Testis (tissue), 3 donors: ENCODE measurements around the gene VAV2. TPM values are rescaled to one million over a fixed set of nuclear protein-coding genes. Genes with fewer than 3 reads are reported as not detected.

Experiments used
- DNase-seq: peaks from one replicate; pipeline ENCODE4 v3.0.0-alpha.2; 2019
- H3K27ac ChIP-seq, 2 donors: fragments of 200-600 bp; sonication (generic); one replicate each; pipeline ENCODE4 v1.5.1; 2019
- H3K27me3 ChIP-seq: fragments of 200-600 bp; sonication (generic); one replicate; pipeline ENCODE4 v1.5.1; 2019
- H3K36me3 ChIP-seq: fragments of 200-600 bp; sonication (generic); one replicate; pipeline ENCODE4 v1.5.1; 2017; ENCODE audit warnings: low read depth; ENCODE audit errors: missing control alignments
- H3K4me1 ChIP-seq: fragments of 200-600 bp; sonication (generic); one replicate; pipeline ENCODE4 v1.5.1; 2019
- H3K4me3 ChIP-seq, 2 donors: fragments of 200-600 bp; sonication (generic); one replicate each; pipeline ENCODE4 v1.5.1; 2017 to 2019
- H3K9me3 ChIP-seq: fragments of 200-600 bp; sonication (generic); one replicate; pipeline ENCODE4 v1.5.1; 2017
- CTCF ChIP-seq, 3 experiments: fragments of 450-650 bp in 2 of 3; fragments of 200-600 bp in 1 of 3; sonication (generic) in 1 of 3; IDR thresholded peaks; one replicate each; pipeline ENCODE4 v1.5.1; 2016 to 2019; ENCODE audit warnings: antibody characterized with exemption in 3 of 3, mild to moderate bottlenecking in 2 of 3, moderate library complexity in 1 of 3
- POLR2A ChIP-seq: fragments of 450-650 bp; IDR thresholded peaks from one replicate; pipeline ENCODE4 v1.6.1; 2017; ENCODE audit warnings: antibody characterized with exemption, mild to moderate bottlenecking, moderate library complexity
- WGBS, 2 donors: methylation state at CpG; one replicate each; pipeline ENCODE4 v1.1.5; 2018; 5-methylcytosine and 5-hydroxymethylcytosine counted together
- intact Hi-C: fragments of 100-400 bp; cut with DNase I; formaldehyde crosslinking; loops from one replicate; pipeline ENCODE4 v1.15.1; 2023; ENCODE audit warnings: low total_unique reads
- polyA plus RNA-seq: library from polyadenylated mRNA; stranded (reverse); fragments of 350-450 nt; fragmentation: Illumina TruSeq; extraction: RNeasy Lipid Tissue Mini Kit (QIAGEN cat#74804); gene quantifications from one replicate; pipeline ENCODE4 v1.2.3, GENCODE V29; 2014; ENCODE audit warnings: low read depth, low replicate concordance; ENCODE audit not compliant: insufficient read depth
- total RNA-seq, 2 donors: library from RNA; depleted of rRNA; stranded (reverse); fragments of >200 nt; gene quantifications; one replicate each; pipeline ENCODE4 v1.2.3, GENCODE V29; 2016

Gene VAV2
- total and polyA plus RNA-seq, 3 donors from 2014 or later = 11.0 to 14.1 (median 12.2) TPM

GRCh38 chr9:133895335-133895734 is 96.8 kb downstream of the VAV2 start:
- intact Hi-C loops = no loop called here
- H3K36me3 ChIP-seq = no peaks in the 10 kb centered on the region
- H3K9me3 ChIP-seq = no peaks in the 10 kb centered on the region
- H3K27ac ChIP-seq = no peak overlapping the region
- 87 to 89% methylated on average over 11 of the region's 11 CpGs for WGBS, 2 donors
- TF ChIP-seq POLR2A = no peak
- TF ChIP-seq CTCF (IDR thresholded peaks at IDR 0.05) = no peak
- no peak overlapping the region for H3K4me3 ChIP-seq
- no peaks in the 10 kb centered on the region for H3K4me1 ChIP-seq
- DNase-seq = no peak
- H3K27me3 ChIP-seq = no peaks in the 10 kb centered on the region

GRCh38 chr9:133894377-133895321 is 97.5 kb downstream of the VAV2 start:
- Histone ChIP-seq H3K36me3 (no peaks in the 10 kb centered on the region), H3K4me1 (no peaks in the 10 kb centered on the region), H3K4me3 (no peak overlapping the region), H3K27me3 (no peaks in the 10 kb centered on the region), H3K27ac (no peak overlapping the region), H3K9me3 (no peaks in the 10 kb centered on the region)
- TF ChIP-seq POLR2A = no peak
- no peak for TF ChIP-seq CTCF (IDR thresholded peaks at IDR 0.05)
- 94% methylated on average over 19 to 24 of the region's 24 CpGs for WGBS, 2 donors
- DNase-seq = no peak
- intact Hi-C loops = no loop called here

GRCh38 chr9:133893191-133893994 is 98.7 kb downstream of the VAV2 start:
- Histone ChIP-seq H3K27me3 (no peaks in the 10 kb centered on the region), H3K27ac (no peak overlapping the region), H3K4me3 (no peak overlapping the region), H3K9me3 (no peaks in the 10 kb centered on the region), H3K36me3 (no peaks in the 10 kb centered on the region), H3K4me1 (no peaks in the 10 kb centered on the region)
- no peak for DNase-seq
- intact Hi-C loops = no loop called here
- TF ChIP-seq CTCF (IDR thresholded peaks at IDR 0.05) (no peak), POLR2A (no peak)
- WGBS, 2 donors = 94 to 96% methylated on average over 28 to 40 of the region's 40 CpGs

GRCh38 chr9:133892193-133892920 is 99.8 kb downstream of the VAV2 start:
- H3K27ac ChIP-seq = no peak overlapping the region
- intact Hi-C loops = no loop called here
- no peak for TF ChIP-seq CTCF (IDR thresholded peaks at IDR 0.05)
- TF ChIP-seq POLR2A = no peak
- no peaks in the 10 kb centered on the region for H3K36me3 ChIP-seq
- no peaks in the 10 kb centered on the region for H3K27me3 ChIP-seq
- no peaks in the 10 kb centered on the region for H3K4me1 ChIP-seq
- no peaks in the 10 kb centered on the region for H3K9me3 ChIP-seq
- no peak for DNase-seq
- 65 to 82% methylated on average over 10 to 17 of the region's 17 CpGs for WGBS, 2 donors
- H3K4me3 ChIP-seq = no peak overlapping the region
